Hindlimb muscle (tissue), 1 donor: Measurements from ENCODE around the gene SUMF2. TPM values are rescaled to one million over a fixed set of nuclear protein-coding genes. Genes with fewer than 3 reads are reported as not detected.
"Not testable (repeated sequence)": the region's sequence is repeated elsewhere in the genome, so short reads cannot be mapped to it uniquely, and the experiment has no call there.

Source experiments
- DNase-seq: peaks from one replicate; pipeline ENCODE4 v3.0.0-alpha.2; 2013
- polyA plus RNA-seq: library from polyadenylated mRNA; unstranded; fragments of 120-200 nt; gene quantifications from one replicate; pipeline ENCODE4 v1.2.1, GENCODE V29; 2013; ENCODE audit not compliant: insufficient read length

SUMF2 gene
- polyA plus RNA-seq, 1 donor: 60.2 TPM

GRCh38 chr7:56063500-56063881 lies 595 bp upstream of the SUMF2 start:
- no peak for DNase-seq

- DNase-seq: not testable (repeated sequence)
These were observed 2.3 kb downstream of the SUMF2 start for GRCh38 chr7:56066376-56066775.

- peak; percentile 79 for DNase-seq
These were observed 10.3 kb downstream of the SUMF2 start for GRCh38 chr7:56074371-56074791.

DNA sequence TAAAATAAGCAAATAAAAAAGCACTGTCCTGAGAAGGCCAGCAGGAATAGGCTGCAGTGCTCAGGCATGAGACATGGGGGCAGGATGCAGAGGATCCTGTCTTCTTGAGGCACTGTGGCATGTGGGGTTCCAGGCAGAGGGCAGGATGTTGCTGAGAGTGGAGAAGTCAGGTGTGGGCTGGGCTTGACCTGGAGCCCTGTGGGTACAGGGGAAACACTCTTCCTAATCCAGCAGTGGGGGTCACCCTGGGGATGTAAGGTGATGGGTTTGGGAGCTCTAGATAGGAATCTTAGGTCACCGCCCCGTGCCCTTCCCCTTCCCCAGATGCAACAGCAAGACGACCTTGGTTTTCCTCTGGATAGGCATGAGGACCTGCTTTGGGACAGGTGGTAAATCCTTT lies 13.6 kb downstream of the SUMF2 start:
- no peak for DNase-seq

DNA sequence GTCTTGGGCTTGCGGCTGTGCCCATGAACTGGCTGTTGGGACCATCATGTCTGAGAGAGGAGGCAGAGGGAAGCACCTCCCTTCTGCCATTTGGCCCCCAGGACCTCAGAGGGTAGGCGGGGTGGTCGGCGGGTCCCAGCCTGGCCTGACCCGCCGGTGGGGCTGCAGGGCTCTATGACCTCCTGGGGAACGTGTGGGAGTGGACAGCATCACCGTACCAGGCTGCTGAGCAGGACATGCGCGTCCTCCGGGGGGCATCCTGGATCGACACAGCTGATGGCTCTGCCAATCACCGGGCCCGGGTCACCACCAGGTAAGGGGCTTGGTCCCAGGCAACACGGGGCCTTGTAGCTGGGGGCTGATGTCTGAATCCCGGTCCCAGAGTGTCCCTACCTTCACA lies 14.1 kb downstream of the SUMF2 start:
- DNase-seq: no peak

- DNase-seq: peak; percentile 45
These were observed 15.5 kb downstream of the SUMF2 start for GRCh38 chr7:56079450-56080185.

- not testable (repeated sequence) for DNase-seq
These were observed 16.8 kb downstream of the SUMF2 start for GRCh38 chr7:56080726-56081435.

GRCh38 chr7:56081626-56082340 lies 17.7 kb downstream of the SUMF2 start:
- no peak for DNase-seq

DNA sequence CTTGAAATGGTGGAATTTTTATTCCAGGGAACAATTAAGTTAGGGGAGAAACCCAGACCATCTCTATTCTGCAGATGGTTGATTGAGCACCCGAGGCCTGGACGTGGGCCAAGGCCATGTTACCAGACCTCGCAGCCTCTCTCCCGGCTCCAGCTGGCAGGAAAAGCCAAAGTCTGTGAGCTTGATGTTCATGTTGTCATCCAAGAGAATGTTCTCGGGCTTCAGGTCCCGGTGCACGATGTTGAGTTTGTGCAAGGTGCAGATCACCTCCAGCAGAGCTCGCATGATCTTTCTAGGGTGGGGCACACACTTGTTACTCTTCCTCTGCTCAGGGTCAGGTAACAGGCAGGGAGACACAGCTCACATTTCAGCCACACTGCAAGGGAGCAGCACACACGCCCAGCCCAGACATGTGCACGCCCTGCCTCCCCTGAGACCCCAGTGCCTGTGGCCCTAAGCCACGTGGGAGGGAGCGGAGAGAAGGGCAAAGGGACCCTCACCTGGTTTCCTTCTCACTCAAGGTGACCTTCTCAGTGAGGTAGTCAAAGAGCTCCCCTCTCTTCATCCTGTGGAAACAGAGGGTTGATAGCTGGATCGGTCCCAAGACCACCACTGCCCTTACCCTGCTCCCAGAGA lies 19.2 kb downstream of the SUMF2 start:
- DNase-seq: no peak

DNA sequence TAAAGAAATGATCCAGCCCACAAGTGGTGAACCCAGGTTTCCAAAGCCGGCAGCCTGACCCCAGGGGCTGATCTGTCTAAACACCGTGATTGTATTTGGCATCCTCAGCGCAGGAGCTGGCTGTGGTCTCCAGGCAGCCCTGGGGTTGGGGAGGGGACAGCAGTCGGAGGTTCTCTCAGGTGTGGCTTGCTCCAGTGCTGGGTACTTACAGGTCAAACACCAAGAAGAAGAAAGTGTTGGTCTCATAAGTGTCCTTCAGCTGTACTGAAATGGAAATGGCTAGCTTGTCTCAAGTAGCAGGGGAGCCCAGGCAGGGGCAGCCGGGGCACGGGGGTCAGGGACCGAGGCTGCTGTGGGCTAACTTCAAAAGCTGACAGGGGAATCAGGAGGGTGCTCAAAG lies 22.7 kb downstream of the SUMF2 start:
- DNase-seq: no peak

- DNase-seq: no peak
These were observed 23.4 kb downstream of the SUMF2 start for GRCh38 chr7:56087445-56087844.

DNA sequence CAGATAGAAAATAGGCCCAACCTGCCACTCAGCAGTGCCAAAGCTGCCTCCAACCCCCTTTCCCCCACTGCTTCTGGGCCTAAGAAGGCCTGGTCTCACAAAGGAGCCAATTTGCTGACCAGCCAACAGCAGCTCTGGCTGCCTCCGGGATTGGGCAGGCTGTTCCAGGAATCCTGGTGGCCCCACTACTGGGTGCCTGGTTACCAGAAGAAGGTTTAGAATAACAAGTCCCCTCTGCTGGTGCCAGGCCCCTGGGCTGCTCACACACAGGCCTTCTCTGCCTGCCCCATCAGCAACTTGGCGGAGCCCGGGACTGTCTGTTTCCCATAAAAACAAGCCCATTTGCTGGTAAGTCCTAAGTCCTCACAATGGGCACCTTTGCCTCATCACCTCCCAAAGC lies 27.5 kb downstream of the SUMF2 start:
- DNase-seq: no peak

- DNase-seq: not testable (repeated sequence)
These were observed 28.3 kb downstream of the SUMF2 start for GRCh38 chr7:56092388-56092787.

DNA sequence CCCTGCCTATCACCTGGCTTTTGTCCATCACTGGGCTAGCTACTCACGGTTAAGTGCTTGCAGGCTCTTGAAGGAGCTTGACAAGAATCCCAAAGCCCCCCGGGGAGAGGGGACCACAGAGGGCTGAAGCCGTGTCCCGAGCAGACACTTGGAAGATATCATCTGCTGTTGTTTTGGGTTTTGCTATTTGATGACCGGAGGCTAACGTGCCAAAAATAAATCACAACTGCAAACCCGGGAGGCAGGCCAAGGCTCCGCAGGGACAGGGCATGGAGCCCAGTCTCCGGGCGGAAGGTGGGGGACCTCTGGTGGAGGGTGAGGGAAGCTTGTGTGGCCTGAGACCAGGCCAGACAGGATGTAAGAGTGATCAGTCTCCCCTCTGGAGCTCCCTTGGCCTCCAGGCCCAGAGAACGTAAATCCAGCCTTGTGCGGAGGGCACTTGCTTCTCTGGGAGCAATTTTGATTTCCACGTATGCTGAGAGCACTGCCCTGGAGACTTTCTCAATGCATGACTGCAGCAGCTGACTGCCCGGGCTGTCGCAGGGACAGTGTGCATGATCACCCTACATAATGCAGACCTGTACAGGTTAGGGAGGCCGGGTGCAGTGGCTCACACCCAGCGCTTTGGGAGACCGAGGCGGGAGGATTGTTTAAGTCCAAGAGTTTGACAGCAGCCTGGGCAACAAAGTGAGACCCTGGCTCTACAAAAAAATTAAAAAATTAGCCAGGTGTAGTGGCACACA lies 28.9 kb downstream of the SUMF2 start, which contains the start of gene PHKG1:
PHKG1 (minus strand) TSS at position 164 of the 743 bp plus-strand sequence. CDS start 4,011 bp downstream, outside the sequence.
- DNase-seq: peak; percentile 77

GRCh38 chr7:56097700-56098099 lies 33.6 kb downstream of the SUMF2 start:
- DNase-seq: no peak

DNA sequence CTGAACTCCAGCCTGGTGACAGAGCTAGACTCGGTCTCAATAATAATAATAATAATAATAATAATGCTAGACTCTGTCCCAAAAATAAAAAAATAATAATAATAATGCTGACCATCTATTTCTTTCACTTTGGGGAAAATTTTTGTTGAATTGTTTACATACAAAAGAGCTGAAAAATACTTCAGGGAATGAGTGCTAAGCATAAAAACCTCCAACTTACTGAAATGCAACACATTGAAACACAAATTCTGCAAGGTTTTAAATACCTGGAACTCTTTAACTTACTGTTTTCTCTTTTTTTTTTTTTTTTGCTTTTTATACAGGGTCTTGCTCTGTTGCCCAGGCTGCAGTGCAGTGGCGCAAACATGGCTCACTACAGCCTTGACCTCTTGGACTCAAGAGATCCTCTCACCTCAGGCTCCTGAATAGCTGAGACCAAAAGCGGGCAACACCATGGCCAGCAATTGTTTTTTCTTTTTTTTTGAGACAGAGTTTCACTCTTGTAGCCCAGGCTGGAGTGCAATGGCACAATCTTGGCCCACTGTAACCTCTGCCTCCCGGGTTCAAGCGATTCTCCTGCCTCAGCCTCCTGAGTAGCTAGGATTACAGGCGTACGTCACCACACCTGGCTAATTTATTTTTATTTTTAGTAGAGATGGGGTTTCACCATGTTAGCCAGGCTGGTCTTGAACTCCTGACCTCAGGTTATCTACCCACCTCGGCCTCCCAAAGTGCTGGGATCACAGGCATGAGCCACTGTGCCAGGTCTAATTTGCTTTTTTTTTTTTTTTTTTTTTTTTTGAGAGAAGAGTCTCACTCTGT lies 34.3 kb downstream of the SUMF2 start:
- not testable (repeated sequence) for DNase-seq

DNA sequence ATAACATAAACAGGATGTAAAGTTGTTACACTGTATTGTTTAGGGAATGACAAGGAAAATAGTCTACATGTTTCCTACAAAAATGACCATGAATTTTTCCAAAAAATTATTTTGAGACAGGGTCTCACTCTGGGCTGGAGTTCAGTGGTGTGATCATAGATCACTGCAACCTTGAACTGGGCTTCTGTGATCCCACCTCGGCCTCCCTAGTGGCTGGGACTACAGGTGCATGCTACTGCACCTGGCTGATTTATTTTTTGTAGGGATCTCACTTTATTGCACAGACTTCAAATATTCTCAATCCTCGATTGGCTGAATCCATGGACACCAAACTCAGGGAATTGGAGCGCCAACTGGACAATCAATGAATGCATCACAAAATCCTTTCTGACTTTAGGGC lies 35.6 kb downstream of the SUMF2 start:
- no peak for DNase-seq

DNA sequence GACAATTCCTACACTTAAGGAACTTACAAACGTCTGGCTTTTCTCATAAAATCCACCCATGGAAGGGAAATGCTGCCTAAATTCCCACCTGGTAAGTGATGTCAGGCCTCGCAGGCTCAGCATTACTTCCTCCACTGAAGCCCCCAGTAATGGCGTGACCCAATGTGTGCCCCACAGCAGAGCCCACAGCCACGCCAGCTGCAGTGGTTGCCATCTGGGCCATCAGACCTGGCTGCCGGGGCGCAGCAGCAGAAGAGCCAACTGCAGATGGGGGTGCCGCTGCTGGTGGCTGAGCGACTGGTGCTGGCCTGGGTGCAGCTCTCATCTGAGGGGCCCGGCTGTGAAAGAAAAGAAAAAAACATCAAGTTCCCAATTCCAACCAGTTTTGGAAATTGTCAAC lies 40.1 kb downstream of the SUMF2 start:
- not testable (repeated sequence) for DNase-seq

GRCh38 chr7:56105508-56105907 lies 41.4 kb downstream of the SUMF2 start:
- DNase-seq: no peak

- peak; percentile 99 for DNase-seq
These were observed 42.3 kb downstream of the SUMF2 start, which contains the start of gene CHCHD2 for GRCh38 chr7:56106108-56107073. TSS of gene CHCHD2 (minus strand) at chr7:56106476. CDS start at chr7:56106413, 63 bp downstream.
